Activated CD8-positive, alpha-beta T cell treated with anti-CD3 and anti-CD28 coated beads, Interleukin-2, amount 10 ng/mL, durations not matched to agents 7 days and 5 days (primary cell): ENCODE results near the gene TMEM185A. TPM values are rescaled to one million over a fixed set of nuclear protein-coding genes. Genes with fewer than 3 reads are reported as not detected.
"Not testable (repeated sequence)": the region's sequence is repeated elsewhere in the genome, so short reads cannot be mapped to it uniquely, and the experiment has no call there.

ENCODE experiments used
- ATAC-seq: fragments of 150-1000 bp; cut with Tn5 transposase; one replicate; pipeline ENCODE4 v1.10.0; 2021; ENCODE audit warnings: moderate library complexity
- CTCF ChIA-PET: fragments of 350-600 bp; sonication (Branson Sonifier 250); formaldehyde crosslinking; loops from one replicate; lab custom pipeline; 2021; ENCODE audit warnings: antibody characterized with exemption; lab: Charles Lee
- POLR2A ChIA-PET: fragments of 350-600 bp; sonication (Branson Sonifier 250); formaldehyde crosslinking; loops from one replicate; lab custom pipeline; 2021; ENCODE audit warnings: antibody characterized with exemption; lab: Charles Lee
- DNase-seq: peaks from one replicate; pipeline ENCODE4 v3.0.0-alpha.2; 2020
- H3K27ac Mint-ChIP-seq: one replicate; pipeline ENCODE4 v1.8.0; 2021; ENCODE audit warnings: mild to moderate bottlenecking, mixed read lengths
- H3K27me3 Mint-ChIP-seq: one replicate; pipeline ENCODE4 v1.8.0; 2021; ENCODE audit warnings: low read depth, mixed read lengths
- H3K36me3 Mint-ChIP-seq: one replicate; pipeline ENCODE4 v1.8.0; 2021; ENCODE audit warnings: low read depth, mixed read lengths
- H3K4me1 Mint-ChIP-seq: one replicate; pipeline ENCODE4 v1.8.0; 2021; ENCODE audit warnings: low read depth, mixed read lengths
- H3K4me3 Mint-ChIP-seq: one replicate; pipeline ENCODE4 v1.8.0; 2021; ENCODE audit warnings: mild to moderate bottlenecking, mixed read lengths
- H3K9me3 Mint-ChIP-seq: one replicate; pipeline ENCODE4 v1.8.0; 2022; ENCODE audit warnings: mixed read lengths; ENCODE audit not compliant: insufficient read depth
- total RNA-seq, 2 experiments: library from RNA; stranded (reverse); gene quantifications; one replicate each; pipeline ENCODE4 v1.2.3, GENCODE V29; 2021

TMEM185A gene
- total RNA-seq, 2 experiments from 2014 or later: 15.7 to 15.9 TPM

GRCh38 chrX:149611623-149612175, 19.9 kb downstream of the TMEM185A start:
- ATAC-seq (no peak), DNase-seq (no peak)
- POLR2A ChIA-PET: no interaction called here
- H3K36me3 Mint-ChIP-seq: peaks cover 2% of the 10 kb centered on the region
- H3K27ac Mint-ChIP-seq: no peak overlapping the region
- CTCF ChIA-PET: no interaction called here
- no peaks in the 10 kb centered on the region for H3K9me3 Mint-ChIP-seq
- no peaks in the 10 kb centered on the region for H3K4me1 Mint-ChIP-seq
- H3K4me3 Mint-ChIP-seq: no peak overlapping the region
- H3K27me3 Mint-ChIP-seq: no peaks in the 10 kb centered on the region

GRCh38 chrX:149610511-149610910, 21.1 kb downstream of the TMEM185A start:
- Mint-ChIP-seq H3K9me3 (no peaks in the 10 kb centered on the region), H3K4me1 (peaks cover 3% of the 10 kb centered on the region), H3K4me3 (no peak overlapping the region), H3K27me3 (no peaks in the 10 kb centered on the region), H3K27ac (no peak overlapping the region), H3K36me3 (peaks cover 6% of the 10 kb centered on the region)
- POLR2A ChIA-PET: no interaction called here
- ATAC-seq: no peak
- CTCF ChIA-PET: no interaction called here
- no peak for DNase-seq

- ChIA-PET CTCF (no interaction called here), POLR2A (no interaction called here)
- no peak for ATAC-seq
- Mint-ChIP-seq H3K27ac (no peak overlapping the region), H3K36me3 (peaks cover 7% of the 10 kb centered on the region), H3K4me1 (peaks cover 4% of the 10 kb centered on the region), H3K9me3 (no peaks in the 10 kb centered on the region), H3K27me3 (no peaks in the 10 kb centered on the region), H3K4me3 (no peak overlapping the region)
- no peak for DNase-seq
These were observed 23.9 kb downstream of the TMEM185A start for GRCh38 chrX:149607699-149608098.

GRCh38 chrX:149605248-149605885, 26.2 kb downstream of the TMEM185A start:
- H3K4me1 Mint-ChIP-seq, H3K9me3 Mint-ChIP-seq, H3K27ac Mint-ChIP-seq, DNase-seq, ATAC-seq, H3K4me3 Mint-ChIP-seq, POLR2A ChIA-PET, CTCF ChIA-PET, H3K27me3 Mint-ChIP-seq: not testable (repeated sequence)
- H3K36me3 Mint-ChIP-seq: peaks cover 10% of the 10 kb centered on the region

- H3K36me3 Mint-ChIP-seq, H3K27me3 Mint-ChIP-seq, H3K4me1 Mint-ChIP-seq, ATAC-seq, H3K27ac Mint-ChIP-seq, H3K9me3 Mint-ChIP-seq, H3K4me3 Mint-ChIP-seq, CTCF ChIA-PET, POLR2A ChIA-PET, DNase-seq: not testable (repeated sequence)
These were observed 33.0 kb downstream of the TMEM185A start for GRCh38 chrX:149598603-149599002.

GRCh38 chrX:149595943-149596342, 35.6 kb downstream of the TMEM185A start:
- H3K4me1 Mint-ChIP-seq, H3K27me3 Mint-ChIP-seq, DNase-seq, POLR2A ChIA-PET, CTCF ChIA-PET, H3K36me3 Mint-ChIP-seq, H3K9me3 Mint-ChIP-seq, ATAC-seq, H3K27ac Mint-ChIP-seq, H3K4me3 Mint-ChIP-seq: not testable (repeated sequence)

- not testable (repeated sequence) for DNase-seq
These were observed 36.4 kb downstream of the TMEM185A start, which contains the start of gene HSFX2 for GRCh38 chrX:149595214-149595613. Gene HSFX2, minus strand, starts transcription at chrX:149595314. Its CDS starts 614 bp downstream, at chrX:149594700.

GRCh38 chrX:149590993-149591392, 40.6 kb downstream of the TMEM185A start:
- H3K4me3 Mint-ChIP-seq, H3K27me3 Mint-ChIP-seq, DNase-seq, H3K36me3 Mint-ChIP-seq, ATAC-seq, H3K9me3 Mint-ChIP-seq, CTCF ChIA-PET, H3K27ac Mint-ChIP-seq, POLR2A ChIA-PET, H3K4me1 Mint-ChIP-seq: not testable (repeated sequence)

More at GRCh38 chrX:149595214-149595613, 36.4 kb downstream of the TMEM185A start, which contains the start of gene HSFX2:
- H3K9me3 Mint-ChIP-seq, H3K4me1 Mint-ChIP-seq, H3K36me3 Mint-ChIP-seq, ATAC-seq, H3K27me3 Mint-ChIP-seq, POLR2A ChIA-PET, H3K27ac Mint-ChIP-seq, CTCF ChIA-PET, H3K4me3 Mint-ChIP-seq: not testable (repeated sequence)

- H3K9me3 Mint-ChIP-seq, POLR2A ChIA-PET, H3K27me3 Mint-ChIP-seq, H3K4me3 Mint-ChIP-seq, H3K27ac Mint-ChIP-seq, ATAC-seq, DNase-seq, H3K4me1 Mint-ChIP-seq, CTCF ChIA-PET, H3K36me3 Mint-ChIP-seq: not testable (repeated sequence)
These were observed 44.2 kb downstream of the TMEM185A start, which contains the start of gene MAGEA9B for GRCh38 chrX:149587359-149587758. Gene MAGEA9B, minus strand, starts transcription at chrX:149587459. Its CDS starts 4,280 bp downstream, at chrX:149583179.

- CTCF ChIA-PET, H3K9me3 Mint-ChIP-seq, H3K4me3 Mint-ChIP-seq, POLR2A ChIA-PET, ATAC-seq, H3K36me3 Mint-ChIP-seq, DNase-seq, H3K4me1 Mint-ChIP-seq, H3K27ac Mint-ChIP-seq, H3K27me3 Mint-ChIP-seq: not testable (repeated sequence)
These were observed 46.0 kb downstream of the TMEM185A start for GRCh38 chrX:149585631-149586030.

GRCh38 chrX:149573456-149573855, 58.1 kb downstream of the TMEM185A start:
- ATAC-seq: peak; percentile 92
- H3K4me1 Mint-ChIP-seq: peaks cover 20% of the 10 kb centered on the region
- CTCF ChIA-PET, H3K36me3 Mint-ChIP-seq, DNase-seq, H3K27me3 Mint-ChIP-seq, H3K4me3 Mint-ChIP-seq, POLR2A ChIA-PET, H3K9me3 Mint-ChIP-seq, H3K27ac Mint-ChIP-seq: not testable (repeated sequence)

GRCh38 chrX:149572743-149573142, 58.8 kb downstream of the TMEM185A start:
- POLR2A ChIA-PET: no interaction called here
- no peak for ATAC-seq

More at GRCh38 chrX:149572743-149573142, 58.8 kb downstream of the TMEM185A start:
- CTCF ChIA-PET: interaction anchor here (1.0 kb wide), 1 partner anchor 60 kb away, joined by 3 read pairs; no protein-coding TSS in a partner anchor
- DNase-seq: no peak
- H3K4me3 Mint-ChIP-seq: peak overlapping the region; percentile 15
- H3K4me1 Mint-ChIP-seq: peaks cover 20% of the 10 kb centered on the region
- H3K27ac Mint-ChIP-seq: no peak overlapping the region
- no peaks in the 10 kb centered on the region for H3K9me3 Mint-ChIP-seq
- no peaks in the 10 kb centered on the region for H3K36me3 Mint-ChIP-seq
- H3K27me3 Mint-ChIP-seq: no peaks in the 10 kb centered on the region
